Iris pigment epithelial cell (primary cell): ENCODE data around the gene ARHGDIB.

Source experiments
- DNase-seq: peaks from one replicate; pipeline ENCODE4 v3.0.0-alpha.2; 2011; ENCODE audit warnings: low read depth

The ARHGDIB gene

DNA sequence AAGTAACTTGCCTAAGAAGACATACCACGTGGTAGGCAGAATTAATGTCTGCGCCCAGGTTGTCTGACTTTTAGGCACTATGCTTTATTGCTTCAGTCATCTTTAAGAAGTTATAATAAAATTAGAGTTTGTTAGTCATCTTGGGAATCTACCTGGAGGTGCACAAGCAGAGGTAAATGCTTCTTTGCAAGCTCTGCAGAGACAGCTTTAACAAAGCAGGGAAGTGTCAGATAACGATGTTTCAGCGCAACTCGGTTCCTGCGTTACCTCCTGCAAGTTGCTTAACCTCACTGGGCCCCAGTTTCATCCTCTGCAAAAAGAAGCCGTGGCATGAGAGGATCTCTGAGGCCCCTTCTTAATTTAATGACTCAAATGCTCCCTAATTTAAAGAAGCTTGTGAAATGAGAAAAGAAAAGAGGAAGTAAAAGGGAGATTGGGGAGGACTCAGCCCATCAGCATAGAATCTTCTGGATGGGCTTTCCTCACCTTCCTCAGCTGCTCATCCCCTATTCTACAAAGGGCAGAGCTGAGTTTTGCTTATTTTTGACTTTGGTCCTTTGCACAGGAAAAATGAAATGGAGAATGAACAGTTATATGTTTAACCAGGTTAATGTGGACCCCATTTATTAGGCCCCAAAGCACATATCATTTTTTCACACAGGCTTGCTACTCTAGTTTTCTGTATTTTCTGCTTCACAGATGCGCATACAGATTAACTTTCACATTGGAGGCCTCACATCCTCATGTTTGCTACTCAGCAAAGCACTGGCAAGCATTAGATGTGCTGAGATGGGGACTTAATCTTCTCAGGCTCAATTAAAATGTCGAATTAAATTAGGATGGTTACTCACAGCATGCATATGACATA, 5.1 kb downstream of the ARHGDIB start:
- no peak for DNase-seq

DNA sequence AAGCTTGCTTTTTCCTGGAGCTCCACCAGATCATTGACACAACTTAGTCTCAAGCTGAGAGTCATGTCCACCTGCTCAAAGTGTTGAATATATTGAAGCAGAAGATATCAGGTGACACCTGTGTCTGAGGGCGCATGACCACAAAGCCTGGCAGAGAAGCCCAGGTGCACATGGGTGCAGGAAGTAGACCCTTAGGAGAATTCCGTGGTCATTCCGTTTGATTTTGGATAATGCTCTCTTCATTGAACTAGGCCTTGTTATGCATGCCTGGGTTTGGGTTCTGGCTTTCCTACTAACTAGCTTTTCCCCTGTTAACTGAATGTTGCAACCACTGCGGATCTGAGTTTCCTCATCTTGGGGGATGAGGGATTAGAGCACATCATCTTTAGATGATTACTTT, 7.1 kb downstream of the ARHGDIB start:
- peak; percentile 41 for DNase-seq

DNA sequence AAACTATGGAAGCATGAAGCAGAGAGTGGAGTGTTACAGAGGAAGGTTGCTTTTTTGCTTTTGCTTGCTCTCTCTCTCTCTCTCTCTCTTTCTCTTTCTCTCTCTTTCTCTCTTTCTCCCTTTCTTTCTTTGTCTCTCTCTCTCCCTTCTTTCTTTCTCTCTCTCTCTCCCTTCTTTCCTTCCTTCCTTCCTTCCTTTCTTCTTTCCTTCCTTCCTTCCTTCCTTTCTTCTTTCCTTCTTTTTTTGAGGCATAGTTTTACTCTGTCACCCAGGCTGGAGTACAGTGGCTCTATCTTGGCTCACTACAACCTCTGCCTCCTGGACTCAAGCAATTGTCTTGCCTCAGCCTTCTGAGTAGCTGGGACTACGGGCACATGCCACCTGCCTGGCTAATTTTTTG, 7.6 kb downstream of the ARHGDIB start:
- DNase-seq = no peak

DNA sequence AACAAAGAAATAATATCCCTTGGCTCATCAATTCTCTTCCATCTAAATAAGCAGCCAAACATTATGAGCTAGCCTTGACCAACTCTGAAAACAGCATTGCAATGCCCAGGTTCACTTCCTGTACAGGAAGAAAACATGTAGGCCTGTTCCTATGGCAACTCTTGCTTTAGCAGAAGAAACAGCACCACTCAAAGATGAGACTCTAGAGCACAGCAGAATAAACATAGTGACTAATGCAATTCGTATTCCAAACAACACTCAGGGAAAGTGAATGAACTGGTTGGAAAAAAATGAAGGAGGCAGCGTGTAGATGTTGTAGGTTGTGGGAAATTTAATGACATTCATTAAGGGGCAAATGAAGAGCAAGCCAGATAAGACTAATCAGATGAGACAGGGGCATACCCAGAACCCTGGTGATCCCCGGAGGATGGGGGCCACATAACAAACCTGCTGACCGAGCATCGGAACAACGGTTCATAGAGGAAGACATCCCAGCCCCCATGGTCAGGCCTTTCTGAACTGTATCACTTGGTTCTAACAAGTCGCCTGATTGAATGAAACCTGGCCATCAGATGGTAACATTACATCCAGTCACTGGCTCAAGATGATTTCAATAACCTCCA, 9.0 kb downstream of the ARHGDIB start:
- DNase-seq = peak; percentile 99

DNA sequence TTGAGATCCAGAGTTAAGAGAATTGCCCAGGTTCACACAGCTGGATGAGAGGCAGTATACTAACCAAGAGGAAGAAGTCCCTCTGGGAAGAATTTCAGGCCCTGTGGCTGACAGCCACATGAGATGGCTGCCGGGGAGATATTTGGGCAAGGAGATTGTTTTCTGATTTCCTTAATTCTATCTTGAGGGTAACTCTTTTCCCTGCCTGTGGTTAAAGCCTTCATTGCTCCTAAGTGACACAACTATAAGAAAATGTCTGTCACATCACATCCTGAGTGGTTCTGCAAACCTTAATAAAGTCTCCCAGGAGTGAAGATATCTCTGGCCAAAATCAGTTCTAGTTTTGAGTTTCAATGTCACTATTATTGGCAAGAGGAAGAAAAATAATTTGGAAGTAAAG, 9.6 kb downstream of the ARHGDIB start:
- DNase-seq = no peak

DNA sequence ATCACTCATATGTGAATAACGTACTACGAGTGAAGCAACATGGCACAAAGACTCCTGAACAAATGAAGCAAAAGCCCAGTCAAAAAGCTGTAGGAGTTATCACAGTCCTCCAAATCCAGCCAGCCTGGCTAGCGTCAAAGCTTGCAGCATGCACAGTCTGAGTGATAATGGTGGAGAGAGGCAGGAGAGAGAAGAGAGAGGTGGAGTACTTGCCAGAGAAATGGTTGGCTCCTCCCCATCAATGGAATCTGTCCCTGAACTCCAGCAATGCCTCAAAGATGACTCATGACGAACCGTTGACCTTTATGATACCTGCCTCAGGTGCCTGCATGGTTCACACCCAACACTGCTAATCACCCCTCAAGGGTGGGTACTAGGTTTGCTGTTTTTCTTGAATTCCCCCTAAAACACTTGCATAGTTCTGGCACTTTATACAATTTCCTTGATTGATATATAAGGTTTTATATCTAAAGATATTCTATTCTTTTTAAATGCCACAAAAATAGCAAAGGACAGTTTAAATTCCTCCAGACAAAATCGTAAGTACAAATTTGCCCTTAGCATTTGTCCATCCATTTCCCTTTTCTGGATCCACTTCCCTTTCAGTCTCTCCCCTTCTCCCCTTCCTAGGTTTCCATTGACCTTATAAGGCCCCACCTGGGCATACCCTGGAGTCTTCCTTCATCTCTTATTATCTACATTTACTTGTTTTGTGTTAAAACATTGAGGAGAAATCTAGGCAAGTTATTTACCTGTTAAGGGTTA, 10.2 kb downstream of the ARHGDIB start:
- DNase-seq = peak; percentile 42

DNA sequence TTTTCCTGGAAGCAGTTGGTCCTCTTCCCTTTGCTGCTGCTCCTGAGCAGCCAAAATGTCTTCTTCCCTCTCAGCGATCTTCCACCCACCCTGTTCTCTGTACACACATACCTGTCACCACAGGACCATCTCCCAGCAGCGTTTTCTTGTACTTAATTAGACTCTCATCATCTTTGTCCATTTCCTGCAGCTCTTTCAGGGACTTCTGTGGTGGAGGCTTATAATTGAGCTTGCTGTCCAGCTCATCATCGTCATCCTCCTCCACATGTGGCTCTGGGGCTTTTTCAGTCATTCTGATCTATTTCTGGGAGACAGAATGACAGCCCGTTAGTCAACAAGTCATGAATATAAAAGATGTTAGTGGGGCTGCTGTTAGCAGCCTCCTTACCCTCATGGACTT, 11.0 kb downstream of the ARHGDIB start:
- no peak for DNase-seq

DNA sequence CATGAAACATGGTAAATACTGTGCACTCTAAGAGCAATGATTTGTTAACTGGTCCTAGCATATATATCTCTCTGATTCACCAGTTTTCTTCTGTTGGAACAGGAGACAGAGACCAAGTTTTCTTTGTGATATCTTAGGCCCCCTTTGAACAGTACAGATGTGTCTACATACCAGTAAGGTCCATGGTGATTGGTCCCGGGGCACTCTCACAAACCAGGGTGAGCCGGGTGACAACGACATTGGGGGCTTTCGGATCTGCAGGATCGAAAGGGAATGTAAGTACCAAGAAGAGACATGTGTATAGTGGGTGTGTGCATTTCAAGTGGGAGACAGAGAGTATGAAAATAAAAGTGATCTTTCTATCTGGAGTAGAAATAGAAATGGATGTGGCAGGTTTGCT, 11.8 kb downstream of the ARHGDIB start:
- no peak for DNase-seq

DNA sequence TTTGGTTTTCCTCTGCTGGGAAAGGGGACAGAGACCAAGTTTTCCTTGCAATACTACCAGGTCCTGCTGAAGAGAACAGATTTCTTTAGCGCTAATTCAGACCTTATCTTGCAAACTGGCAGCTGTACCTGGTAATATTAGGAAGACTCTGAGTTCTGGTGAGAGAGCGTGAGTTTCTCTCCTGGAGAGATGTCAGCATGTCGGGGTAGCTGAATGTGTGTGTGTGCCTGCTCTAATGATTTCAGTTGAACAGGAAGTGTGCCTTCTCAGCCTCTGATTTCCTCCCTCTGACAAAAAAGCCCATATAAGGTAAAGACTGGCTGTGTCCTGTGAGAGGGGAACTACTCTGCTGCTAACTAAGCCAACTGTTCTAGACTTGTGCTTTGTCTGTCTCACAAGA, 12.7 kb downstream of the ARHGDIB start:
- DNase-seq = peak; percentile 92

DNA sequence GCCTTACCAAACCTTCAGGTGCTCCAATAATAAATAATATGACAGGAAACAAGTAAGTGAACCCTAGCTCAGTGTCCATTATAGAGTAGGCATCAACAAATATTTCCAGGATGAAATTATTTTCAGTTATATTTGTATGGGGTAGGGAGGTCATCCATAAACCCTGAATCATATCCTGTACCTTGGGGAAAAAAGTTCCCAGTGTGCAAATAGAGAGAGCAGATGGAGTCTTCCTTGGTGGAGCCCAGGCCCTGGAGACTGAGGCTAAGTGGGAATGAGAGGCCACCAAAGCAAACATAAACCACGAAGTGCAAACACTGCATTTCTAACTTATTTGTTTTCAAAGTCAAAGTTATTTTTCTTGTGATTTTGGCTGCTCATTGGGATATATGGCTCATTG, 14.5 kb downstream of the ARHGDIB start:
- DNase-seq = peak; percentile 27

DNA sequence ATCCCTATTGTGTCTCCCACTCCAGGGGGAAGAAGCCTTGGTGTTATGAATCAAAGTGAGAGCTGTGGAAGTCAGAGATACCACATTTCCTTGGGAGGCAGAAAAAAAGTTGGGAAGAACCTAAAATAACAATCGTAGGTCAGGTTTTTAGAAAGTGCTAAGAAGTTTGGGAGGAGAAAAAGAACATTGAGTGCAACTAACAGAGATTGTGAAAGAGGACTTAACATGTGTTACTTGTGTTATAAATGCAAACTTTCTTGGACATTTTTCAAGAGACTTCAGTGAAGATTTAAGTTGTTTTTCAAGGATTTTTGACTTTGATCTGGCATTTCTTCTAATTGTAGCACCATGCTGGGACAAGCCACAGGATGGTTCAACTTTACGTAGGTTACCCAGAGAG, 15.2 kb downstream of the ARHGDIB start:
- peak; percentile 52 for DNase-seq

DNA sequence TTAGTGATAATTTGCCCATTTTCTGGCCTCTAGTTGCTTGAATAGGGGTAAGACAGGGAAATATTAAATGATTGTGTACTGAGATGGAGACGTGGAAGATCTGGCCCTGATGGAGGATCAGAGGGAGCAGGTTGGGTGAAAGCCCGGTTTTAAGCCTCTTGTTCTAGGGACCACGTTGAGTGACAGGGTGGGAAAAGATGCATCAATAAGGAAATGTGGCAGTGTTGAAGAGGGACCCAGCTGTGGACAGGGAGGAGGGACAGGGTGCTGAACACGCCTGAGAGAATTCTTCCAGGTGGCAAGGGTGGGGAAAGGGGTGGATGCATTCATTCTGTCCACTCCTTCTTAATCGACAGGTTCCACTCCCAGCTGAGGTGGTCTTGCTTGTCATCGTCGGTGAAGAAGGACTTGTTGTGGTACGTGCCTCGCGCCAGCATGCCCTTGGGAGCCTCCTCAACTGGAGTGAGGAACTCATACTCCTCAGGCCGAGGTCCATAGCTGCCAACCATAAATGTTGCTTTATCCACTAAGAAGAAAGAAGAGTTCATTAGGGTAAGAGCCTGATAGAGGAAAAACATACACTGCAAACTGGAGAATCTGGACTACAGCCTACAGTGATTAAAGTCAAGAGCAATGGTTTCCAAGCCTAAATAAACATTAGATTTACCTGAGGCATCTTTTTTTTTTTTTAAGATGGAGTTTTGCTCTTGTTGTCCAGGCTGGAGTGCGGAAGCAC, 19.0 kb downstream of the ARHGDIB start:
- no peak for DNase-seq

DNA sequence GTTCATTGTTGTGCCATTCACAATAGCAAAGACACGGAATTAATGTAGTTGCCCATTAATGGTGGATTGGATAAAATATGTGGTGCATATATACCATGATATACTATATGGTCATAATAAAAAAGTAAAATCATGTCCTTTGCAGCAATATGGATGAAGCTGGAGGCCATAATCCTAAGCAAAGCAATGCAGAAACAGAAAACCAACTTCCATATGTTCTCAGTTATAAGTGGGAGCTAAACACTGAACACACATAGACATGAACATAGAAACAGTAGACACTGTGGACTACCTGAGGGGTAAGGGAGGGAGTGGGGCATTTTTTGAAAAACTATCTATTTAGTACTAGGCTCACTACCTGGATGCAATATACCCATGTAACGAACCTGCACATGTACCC, 20.0 kb downstream of the ARHGDIB start:
- DNase-seq = no peak

DNA sequence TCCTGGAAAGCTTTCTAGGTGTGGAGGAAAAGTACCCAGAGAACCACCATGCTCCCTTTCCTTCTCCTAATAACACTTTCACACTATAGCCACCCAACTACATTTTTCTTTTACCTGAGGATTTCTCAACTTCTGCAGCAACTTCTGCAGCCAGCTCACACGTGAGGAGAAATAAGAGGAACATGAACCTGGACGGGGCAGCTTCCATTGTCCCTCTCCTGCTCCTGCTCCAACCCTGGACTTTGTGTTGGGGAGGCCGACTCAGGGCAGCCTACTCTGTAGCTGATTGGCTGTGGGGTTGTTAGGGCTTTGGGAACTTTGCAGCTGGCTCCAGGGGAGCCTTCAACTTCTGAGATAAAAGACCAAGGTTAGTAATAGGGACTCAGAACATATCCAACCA, 23.1 kb downstream of the ARHGDIB start, which contains the start of gene ERP27:
TSS of gene ERP27 (minus strand) at position 237 of the 400 bp plus-strand sequence. CDS start at position 208, 29 bp downstream.
- no peak for DNase-seq

DNA sequence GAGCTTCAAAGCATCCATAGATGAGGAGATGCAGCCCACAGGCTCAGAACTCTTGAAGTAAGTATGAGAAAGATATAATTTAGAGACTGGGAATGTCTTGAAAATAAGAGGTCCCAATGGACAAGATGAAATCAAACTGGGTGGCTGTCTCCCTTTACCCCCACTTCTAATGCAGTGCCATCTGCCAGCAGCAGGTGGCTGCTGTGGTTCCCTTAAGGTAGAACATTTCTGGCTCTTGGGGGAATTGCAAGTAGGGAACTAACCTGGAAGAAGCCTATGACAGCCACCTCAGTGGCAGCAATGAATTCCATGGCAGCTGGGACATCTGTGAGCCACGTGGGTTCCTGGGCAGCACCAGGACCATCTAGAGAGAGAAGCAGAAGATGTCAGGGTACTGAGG, 23.7 kb downstream of the ARHGDIB start:
- no peak for DNase-seq

DNA sequence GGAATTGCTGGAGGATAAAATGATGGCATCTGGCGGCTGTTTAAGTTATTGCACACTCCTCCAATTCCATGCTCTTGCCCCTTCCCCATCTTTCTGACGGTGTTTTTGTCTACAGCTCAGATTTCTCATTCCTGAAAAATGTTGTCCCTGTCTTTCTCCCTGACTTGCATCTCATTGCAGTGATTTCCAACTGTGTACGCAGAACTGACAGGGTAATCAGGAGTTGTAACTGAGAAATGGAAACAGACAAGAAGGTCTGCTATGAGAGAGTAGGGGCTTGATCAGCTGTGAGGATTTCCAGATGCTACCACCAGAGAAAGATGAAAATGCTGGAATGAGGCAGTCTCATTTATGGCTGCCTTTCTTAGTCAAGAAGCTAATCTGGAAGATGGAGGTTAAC, 24.4 kb downstream of the ARHGDIB start:
- no peak for DNase-seq

DNA sequence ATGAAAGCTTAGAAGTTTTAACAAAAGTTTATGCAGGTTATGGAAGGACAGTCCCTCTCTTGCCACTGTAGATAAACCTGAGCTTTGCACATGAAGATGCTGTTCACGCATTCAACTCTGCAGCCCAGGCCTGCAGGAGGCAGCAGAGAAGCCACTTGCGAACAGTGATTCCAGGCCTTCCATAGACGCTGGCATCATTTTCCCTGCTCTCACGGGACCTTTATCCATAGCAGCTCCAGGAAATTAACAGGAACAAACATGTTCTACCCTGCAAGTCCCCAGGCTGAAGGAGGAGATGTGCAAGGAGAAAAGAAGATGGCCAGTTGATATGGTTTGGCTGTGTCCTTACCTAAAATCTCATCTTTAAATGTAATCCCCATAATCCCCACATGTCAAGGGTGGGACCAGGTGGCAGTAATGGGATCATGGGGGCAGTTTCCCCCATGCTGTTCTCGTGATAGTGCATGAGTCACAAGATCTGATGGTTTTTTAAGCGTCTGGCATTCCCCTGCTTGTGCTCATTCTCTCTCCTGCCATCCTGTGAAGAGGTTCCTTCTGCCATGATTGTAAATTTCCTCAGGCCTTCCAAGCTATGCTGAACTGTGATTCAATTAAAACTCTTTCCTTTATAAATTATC, 25.1 kb downstream of the ARHGDIB start:
- DNase-seq = no peak

DNA sequence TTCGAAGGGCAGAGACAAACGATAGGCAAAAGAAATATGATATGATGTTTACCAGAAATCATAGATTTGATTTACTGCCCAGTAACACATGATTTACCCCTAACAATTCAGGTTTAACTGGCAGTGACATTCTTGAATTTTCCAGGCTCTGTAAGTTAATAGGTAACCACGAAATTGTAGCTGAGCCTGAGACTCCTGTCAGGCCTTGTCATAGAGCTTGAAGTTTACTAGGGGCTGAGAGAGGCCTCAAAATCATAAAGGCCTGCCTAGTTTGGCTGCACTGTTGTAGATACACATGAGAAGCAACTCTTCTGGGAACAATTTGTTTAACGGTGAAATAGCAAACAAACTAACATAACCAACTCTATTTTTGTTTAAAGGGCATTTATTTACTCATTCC, 26.4 kb downstream of the ARHGDIB start:
- no peak for DNase-seq

DNA sequence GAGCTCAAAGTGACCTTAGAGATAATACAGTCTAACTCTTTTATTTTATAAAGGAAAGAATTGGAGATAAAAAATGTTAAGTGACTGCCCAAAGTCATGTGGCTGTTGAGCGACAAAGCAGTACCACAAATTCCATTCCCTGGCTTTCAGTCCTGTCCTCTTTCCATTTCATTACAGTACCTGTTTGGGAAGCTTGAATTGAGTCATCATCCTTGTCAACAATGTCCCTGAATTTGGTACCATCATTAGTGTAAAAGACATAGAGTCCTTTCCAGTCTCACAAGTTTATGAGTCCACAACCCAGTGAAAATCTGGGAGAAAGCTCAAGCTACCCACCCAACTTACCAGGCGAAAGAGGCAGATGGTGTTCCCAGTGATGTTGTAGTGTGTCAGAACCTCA, 26.9 kb downstream of the ARHGDIB start:
- DNase-seq = no peak

DNA sequence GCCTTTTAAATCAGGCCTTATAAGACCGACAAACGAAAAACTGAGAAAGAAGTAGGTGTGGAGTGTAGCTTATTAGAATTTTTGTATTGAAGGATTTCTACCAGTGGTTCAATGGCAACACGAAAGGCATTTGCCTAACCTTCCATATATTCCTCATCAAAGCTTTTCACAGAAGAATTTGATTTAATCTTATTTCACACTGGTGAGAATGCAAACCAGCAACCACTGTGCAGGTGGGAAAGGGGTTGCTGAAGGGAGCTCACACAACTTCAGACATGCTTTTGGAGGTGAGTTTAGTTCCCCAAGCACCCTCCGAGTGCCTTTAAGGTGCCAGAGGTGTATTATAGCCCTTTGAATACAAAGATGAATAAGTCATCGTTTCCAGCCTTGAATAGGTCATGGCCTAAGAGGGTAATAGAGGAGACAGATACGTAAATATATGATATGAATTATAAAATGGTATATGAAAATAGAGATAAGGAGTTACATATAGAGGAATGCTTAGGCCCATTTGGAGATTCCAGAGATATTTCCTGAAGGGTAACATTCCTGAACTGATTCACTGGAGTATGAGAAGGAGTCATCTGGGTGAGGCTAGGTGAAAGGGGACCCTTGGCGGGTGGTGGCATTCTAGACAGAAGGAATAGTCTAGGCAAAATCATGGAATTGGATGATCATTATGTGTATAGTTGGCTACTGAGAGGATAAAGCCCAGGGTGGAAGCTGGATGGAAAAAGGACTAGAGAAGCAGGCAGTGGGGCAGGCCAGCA, 29.4 kb downstream of the ARHGDIB start:
- no peak for DNase-seq

DNA sequence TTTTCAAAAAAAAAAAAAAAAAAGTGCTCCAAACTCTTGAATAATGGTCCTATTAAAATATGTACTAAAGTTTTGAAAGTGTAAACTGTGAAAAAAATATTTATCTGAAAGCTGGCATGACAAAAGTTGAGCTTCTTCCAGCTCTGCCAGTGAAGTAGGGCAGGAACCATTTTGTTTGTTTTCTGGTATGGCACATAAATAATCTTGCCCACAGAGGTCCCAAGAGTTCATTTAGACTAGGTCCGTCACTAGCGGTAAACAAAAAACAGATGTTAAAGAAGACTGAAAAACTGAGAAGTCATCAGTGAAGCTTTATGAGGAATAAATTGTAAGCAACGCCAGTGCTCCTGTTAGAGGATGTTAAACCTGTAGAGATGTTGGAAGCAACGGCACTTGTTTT, 30.0 kb downstream of the ARHGDIB start:
- peak; percentile 42 for DNase-seq
